Muscle of leg (tissue), 11 donors: ENCODE results near the gene VPS9D1. TPM values are rescaled to one million over a fixed set of nuclear protein-coding genes. Genes with fewer than 3 reads are reported as not detected.

ENCODE experiments used
- DNase-seq: peaks from one replicate; pipeline ENCODE4 v3.0.0; 2013
- H3K27ac ChIP-seq: one replicate; pipeline ENCODE4 v1.5.1; 2013; ENCODE audit warnings: mild to moderate bottlenecking, low read length, control low read depth
- H3K27me3 ChIP-seq: one replicate; pipeline ENCODE4 v1.6.1; 2013; ENCODE audit warnings: low read length; ENCODE audit not compliant: control insufficient read depth, insufficient read depth
- H3K36me3 ChIP-seq: one replicate; pipeline ENCODE4 v1.6.1; 2013; ENCODE audit warnings: low read length; ENCODE audit not compliant: control insufficient read depth, insufficient read depth
- H3K4me1 ChIP-seq: one replicate; pipeline ENCODE4 v1.6.1; 2013; ENCODE audit warnings: low read length; ENCODE audit not compliant: control insufficient read depth, insufficient read depth
- H3K4me3 ChIP-seq: one replicate; pipeline ENCODE4 v1.5.1; 2013; ENCODE audit warnings: low read length, control low read depth
- H3K9me3 ChIP-seq: replicated peaks from 2 replicates; pipeline ENCODE4 v1.6.1; 2013; ENCODE audit warnings: low read depth, low read length; ENCODE audit not compliant: control insufficient read depth
- WGBS: methylation state at CpG from one replicate; pipeline ENCODE4 v1.1.5; 2013; ENCODE audit warnings: missing lambda C conversion rate; ENCODE audit not compliant: insufficient coverage; 5-methylcytosine and 5-hydroxymethylcytosine counted together
- polyA plus RNA-seq, 8 donors: library from polyadenylated mRNA; unstranded; fragments of 120-200 nt; gene quantifications; one replicate each; pipeline versions ENCODE4 v1.2.1 to v1.2.3, GENCODE V29; 2013; ENCODE audit warnings: inconsistent platforms in 1 of 8, low replicate concordance in 1 of 8; ENCODE audit not compliant: insufficient read length in 8 of 8, insufficient read depth in 1 of 8
- total RNA-seq: library from RNA; stranded (reverse); fragments of 120-200 nt; gene quantifications from one replicate; pipeline ENCODE4 v1.2.4, GENCODE V29; 2013

The VPS9D1 gene
- total and polyA plus RNA-seq, 9 donors = 6.1 to 13.4 (median 10.7) TPM

- no peaks in the 10 kb centered on the region for H3K27me3 ChIP-seq
- no peaks in the 10 kb centered on the region for H3K9me3 ChIP-seq
- DNase-seq = no peak
- WGBS = 87% methylated on average over 13 of the region's 17 CpGs
- H3K4me3 ChIP-seq = no peak overlapping the region
- no peak overlapping the region for H3K27ac ChIP-seq
- peaks cover 8% of the 10 kb centered on the region for H3K4me1 ChIP-seq
- peaks cover 94% of the 10 kb centered on the region for H3K36me3 ChIP-seq
These were observed 12.6 kb upstream of the VPS9D1 start for GRCh38 chr16:89733322-89733721.

- Histone ChIP-seq H3K4me3 (no peak overlapping the region), H3K9me3 (no peaks in the 10 kb centered on the region), H3K4me1 (peaks cover 8% of the 10 kb centered on the region), H3K27me3 (no peaks in the 10 kb centered on the region), H3K36me3 (peaks cover 94% of the 10 kb centered on the region), H3K27ac (no peak overlapping the region)
- 96% methylated on average over 7 of the region's 9 CpGs for WGBS
- DNase-seq = no peak
These were observed 12.2 kb upstream of the VPS9D1 start for GRCh38 chr16:89732918-89733242.

GRCh38 chr16:89732142-89732917 is 11.6 kb upstream of the VPS9D1 start:
- DNase-seq = no peak

GRCh38 chr16:89730610-89731234 is 10.0 kb upstream of the VPS9D1 start:
- no peak overlapping the region for H3K4me3 ChIP-seq
- DNase-seq = no peak
- H3K27me3 ChIP-seq = no peaks in the 10 kb centered on the region
- H3K9me3 ChIP-seq = no peaks in the 10 kb centered on the region
- peaks cover 88% of the 10 kb centered on the region for H3K36me3 ChIP-seq
- peaks cover 8% of the 10 kb centered on the region for H3K4me1 ChIP-seq
- 69% methylated on average over 20 of the region's 22 CpGs for WGBS
- no peak overlapping the region for H3K27ac ChIP-seq

More at GRCh38 chr16:89732142-89732917, 11.6 kb upstream of the VPS9D1 start:
- Histone ChIP-seq H3K9me3 (no peaks in the 10 kb centered on the region), H3K27ac (no peak overlapping the region), H3K4me3 (no peak overlapping the region), H3K27me3 (no peaks in the 10 kb centered on the region), H3K4me1 (peaks cover 8% of the 10 kb centered on the region), H3K36me3 (peaks cover 93% of the 10 kb centered on the region)
- WGBS = 89% methylated on average over 21 of the region's 24 CpGs

GRCh38 chr16:89729863-89730593 is 9.3 kb upstream of the VPS9D1 start:
- Histone ChIP-seq H3K4me3 (no peak overlapping the region), H3K4me1 (peaks cover 8% of the 10 kb centered on the region), H3K36me3 (peaks cover 87% of the 10 kb centered on the region), H3K27me3 (no peaks in the 10 kb centered on the region), H3K27ac (no peak overlapping the region), H3K9me3 (no peaks in the 10 kb centered on the region)
- 21% methylated on average over 14 of the region's 14 CpGs for WGBS
- DNase-seq = peak; percentile 48

- DNase-seq = no peak
- peaks cover 87% of the 10 kb centered on the region for H3K36me3 ChIP-seq
- 89% methylated on average over 12 of the region's 18 CpGs for WGBS
- peaks cover 8% of the 10 kb centered on the region for H3K4me1 ChIP-seq
- no peaks in the 10 kb centered on the region for H3K9me3 ChIP-seq
- H3K4me3 ChIP-seq = no peak overlapping the region
- H3K27me3 ChIP-seq = no peaks in the 10 kb centered on the region
- H3K27ac ChIP-seq = no peak overlapping the region
These were observed 8.6 kb upstream of the VPS9D1 start for GRCh38 chr16:89729293-89729692.

- no peaks in the 10 kb centered on the region for H3K9me3 ChIP-seq
- H3K4me1 ChIP-seq = peaks cover 23% of the 10 kb centered on the region
- DNase-seq = no peak
- 80% methylated on average over 14 of the region's 17 CpGs for WGBS
- H3K4me3 ChIP-seq = no peak overlapping the region
- no peak overlapping the region for H3K27ac ChIP-seq
- no peaks in the 10 kb centered on the region for H3K27me3 ChIP-seq
- H3K36me3 ChIP-seq = peaks cover 87% of the 10 kb centered on the region
These were observed 6.9 kb upstream of the VPS9D1 start for GRCh38 chr16:89727406-89728120.

GRCh38 chr16:89723279-89724250 is 2.9 kb upstream of the VPS9D1 start:
- peaks cover 52% of the 10 kb centered on the region for H3K36me3 ChIP-seq
- H3K4me1 ChIP-seq = peaks cover 28% of the 10 kb centered on the region
- 75% methylated on average over 28 of the region's 30 CpGs for WGBS
- H3K27me3 ChIP-seq = no peaks in the 10 kb centered on the region
- H3K27ac ChIP-seq = peak overlapping the region; percentile 20
- peak; percentile 74 for DNase-seq
- H3K9me3 ChIP-seq = no peaks in the 10 kb centered on the region
- peak overlapping the region; percentile 79 for H3K4me3 ChIP-seq
